Measurements from ENCODE around the gene RHBDL3.

- TF ChIP-seq CTCF (conservative IDR thresholded peaks at IDR 0.05; ENCODE audit: low read length) (no peak), EZH2phosphoT487 (IDR thresholded peaks at IDR 0.05; ENCODE audit: borderline replicate concordance, low read depth, low read length) (no peak)
These were observed 20.9 kb downstream of the RHBDL3 start for GRCh38 chr17:32286518-32286900.

Measured in OCI-LY7 (cell line).